HG03460 (cell line): Measurements from ENCODE around the gene AIF1.
A peak's percentile ranks its signal among the peaks of the same experiment; 100 is the strongest.

ENCODE experiments used
- ATAC-seq: cut with Tn5 transposase; IDR thresholded peaks from one replicate; pipeline ENCODE4 v1.9.1; 2021; ENCODE audit not compliant: unreplicated experiment

Gene AIF1

DNA sequence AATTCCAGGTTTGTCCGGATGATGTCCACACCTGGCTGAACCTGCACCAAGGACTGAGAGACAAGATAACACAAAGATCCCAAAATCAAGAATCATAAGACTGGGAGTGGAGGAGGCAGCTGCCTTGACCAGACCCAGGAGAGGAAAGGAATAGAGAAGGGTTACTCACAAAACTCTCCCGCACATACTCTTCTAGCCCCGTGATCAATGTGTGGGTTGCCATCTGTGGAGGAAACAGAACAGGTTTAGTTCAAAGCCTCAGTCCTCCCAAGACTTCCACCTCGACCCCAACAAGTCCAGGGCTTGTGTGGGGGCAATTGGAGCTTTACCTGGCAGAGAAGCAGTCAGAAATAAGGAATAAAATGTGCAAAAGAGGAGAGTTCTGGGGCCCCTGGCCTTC, 26.3 kb downstream of the AIF1 start:
- ATAC-seq: no peak

DNA sequence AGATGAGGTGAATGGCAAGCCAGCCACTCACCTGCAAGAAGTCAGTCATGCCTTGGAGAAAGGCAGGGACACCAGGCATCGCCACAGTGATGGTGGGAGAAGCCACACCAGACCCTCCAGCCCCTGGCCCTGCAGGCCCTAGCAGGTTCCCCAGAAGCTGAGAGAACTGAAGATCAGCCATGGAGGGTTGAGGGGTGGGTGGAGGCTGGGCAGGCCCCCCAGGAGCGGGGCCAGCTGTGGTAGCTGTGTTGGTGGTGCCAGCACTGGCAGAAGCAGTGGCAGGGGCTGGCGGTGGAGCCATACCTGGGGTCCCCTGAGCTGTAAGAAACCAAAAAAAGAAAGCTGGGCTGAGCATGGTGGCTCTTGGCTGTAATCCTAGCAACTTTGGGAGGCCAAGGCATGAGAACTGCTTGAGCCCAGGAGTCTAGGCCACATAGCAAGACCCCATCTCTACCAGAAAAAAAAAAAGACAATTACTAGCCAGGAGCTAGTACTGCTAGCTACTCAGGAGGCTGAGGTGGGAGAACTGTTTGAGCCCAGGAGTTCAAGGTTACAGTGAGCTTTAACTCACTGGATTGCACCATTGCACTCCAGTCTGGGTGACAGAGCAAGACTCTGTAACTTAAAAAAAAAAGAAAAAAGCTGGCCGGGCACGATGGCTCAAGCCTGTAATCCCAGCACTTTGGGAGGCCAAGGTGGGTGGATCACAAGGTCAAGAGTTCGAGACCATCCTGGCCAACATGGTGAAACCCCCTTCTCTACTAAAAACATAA, 27.9 kb downstream of the AIF1 start:
- ATAC-seq: no peak

DNA sequence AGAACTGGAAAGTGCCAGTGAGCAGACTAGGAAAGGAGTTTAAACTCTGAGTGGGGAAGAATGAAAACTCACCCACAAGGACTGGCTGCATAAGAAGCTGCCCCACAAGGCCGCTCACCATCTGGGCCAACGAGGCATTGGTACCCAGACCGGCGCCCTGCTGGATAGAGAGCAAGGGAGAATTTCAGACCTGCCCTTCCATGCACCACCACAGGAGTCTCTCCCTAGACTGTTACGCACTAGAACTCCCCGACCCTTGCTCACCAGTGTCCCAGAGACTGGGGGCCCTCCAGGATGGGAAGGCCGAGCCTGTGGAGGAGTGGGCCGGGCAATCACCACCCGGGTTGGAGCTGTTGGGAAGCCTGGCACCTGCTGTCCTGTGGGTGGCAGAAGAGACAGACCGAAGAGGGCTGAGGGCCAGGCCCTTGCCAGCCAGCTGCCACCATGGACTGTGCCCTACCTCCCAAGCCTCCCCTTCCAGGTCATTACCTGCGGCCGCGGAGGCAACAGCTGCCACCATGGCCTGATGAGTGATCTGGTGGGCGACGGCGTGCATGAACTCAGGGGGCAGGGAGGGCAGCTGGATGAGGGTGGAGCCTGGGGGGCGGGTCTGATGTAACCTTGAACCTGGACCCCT, 28.9 kb downstream of the AIF1 start:
- ATAC-seq: no peak

DNA sequence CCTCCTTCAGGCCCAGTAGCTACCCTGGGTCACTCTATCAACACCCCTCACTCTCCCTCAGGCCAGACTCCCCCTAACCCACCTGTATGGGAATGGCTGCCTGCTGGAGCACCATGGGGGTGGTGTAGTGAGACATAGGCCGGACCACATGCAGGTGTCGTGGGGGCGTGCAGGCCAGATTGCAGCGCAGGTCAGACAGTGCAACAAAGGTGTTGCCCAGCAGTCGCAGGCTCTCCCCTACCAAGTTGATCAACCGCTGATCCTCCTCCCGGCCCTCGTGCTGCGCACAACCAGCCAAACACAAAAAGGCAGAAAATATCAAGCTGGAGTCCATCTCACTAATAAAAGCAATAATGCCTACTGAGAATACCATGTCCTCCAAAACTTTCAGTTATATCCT, 30.3 kb downstream of the AIF1 start:
- ATAC-seq: no peak

DNA sequence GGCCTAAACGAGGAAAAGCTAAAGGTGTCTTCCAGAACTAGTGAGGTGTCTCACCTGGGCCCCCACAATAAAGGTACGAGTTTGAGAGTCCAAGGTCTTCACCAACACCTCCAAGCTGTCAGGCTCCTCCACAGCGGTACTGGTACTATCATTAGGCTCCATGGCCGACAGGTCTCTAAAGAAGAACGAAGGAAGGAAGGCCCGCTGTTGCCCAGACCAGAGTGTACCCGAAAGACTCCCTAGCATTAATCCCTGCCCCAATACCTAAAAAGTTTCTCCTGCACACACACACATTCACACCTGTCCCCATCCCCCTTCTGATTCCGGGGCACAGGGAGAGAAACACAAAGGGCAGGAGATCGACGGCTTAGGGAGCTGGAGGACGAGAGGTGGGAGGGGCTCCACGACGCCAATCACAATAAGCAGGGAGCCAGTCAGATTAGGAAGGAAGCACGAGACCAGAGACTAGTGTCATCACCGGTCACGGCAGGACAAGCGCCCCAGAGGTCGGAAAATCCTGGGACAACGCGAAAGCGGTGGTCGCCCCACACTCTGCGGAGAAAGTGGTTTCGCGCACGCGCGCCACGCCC, 36.7 kb downstream of the AIF1 start:
- ATAC-seq: peak; percentile 29

DNA sequence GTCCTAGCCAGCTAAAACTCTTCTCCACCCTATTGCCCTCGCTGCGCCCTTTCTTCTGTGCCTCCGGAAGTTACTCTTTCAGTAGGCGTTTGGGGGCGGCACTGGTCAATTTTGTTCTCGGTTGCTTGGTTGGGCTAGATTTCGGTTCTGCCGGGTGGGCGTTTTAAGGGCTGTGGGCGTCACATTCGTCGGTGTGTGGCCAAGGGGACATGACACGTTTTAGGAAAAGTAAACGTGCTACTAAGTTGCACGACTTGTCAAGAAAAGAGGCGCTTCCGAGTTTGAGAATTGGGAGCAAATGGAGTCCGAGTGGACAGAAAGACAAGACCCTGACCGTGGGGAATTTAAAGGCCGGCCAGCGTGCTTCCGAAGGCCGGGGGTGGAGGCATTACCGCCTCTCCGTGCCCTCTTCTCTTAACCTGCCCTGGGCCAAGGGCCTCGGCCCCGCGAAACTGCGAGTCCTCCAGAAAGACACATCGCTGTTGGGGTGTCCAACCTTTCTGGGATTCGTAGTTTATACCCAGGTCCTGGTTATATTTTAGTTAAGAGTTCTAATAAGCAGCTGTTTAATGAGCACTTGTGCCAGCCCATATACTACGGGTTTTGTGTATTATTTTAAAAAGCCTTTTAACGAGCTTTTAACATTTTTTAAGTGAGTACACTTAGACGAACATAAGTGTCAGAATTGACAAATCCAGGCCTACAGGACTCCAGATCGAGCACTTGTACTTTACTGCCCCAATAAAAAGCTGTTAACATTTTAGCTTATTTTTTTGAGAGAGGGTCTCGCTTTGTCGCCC, 38.1 kb downstream of the AIF1 start:
- ATAC-seq: peak; percentile 58

DNA sequence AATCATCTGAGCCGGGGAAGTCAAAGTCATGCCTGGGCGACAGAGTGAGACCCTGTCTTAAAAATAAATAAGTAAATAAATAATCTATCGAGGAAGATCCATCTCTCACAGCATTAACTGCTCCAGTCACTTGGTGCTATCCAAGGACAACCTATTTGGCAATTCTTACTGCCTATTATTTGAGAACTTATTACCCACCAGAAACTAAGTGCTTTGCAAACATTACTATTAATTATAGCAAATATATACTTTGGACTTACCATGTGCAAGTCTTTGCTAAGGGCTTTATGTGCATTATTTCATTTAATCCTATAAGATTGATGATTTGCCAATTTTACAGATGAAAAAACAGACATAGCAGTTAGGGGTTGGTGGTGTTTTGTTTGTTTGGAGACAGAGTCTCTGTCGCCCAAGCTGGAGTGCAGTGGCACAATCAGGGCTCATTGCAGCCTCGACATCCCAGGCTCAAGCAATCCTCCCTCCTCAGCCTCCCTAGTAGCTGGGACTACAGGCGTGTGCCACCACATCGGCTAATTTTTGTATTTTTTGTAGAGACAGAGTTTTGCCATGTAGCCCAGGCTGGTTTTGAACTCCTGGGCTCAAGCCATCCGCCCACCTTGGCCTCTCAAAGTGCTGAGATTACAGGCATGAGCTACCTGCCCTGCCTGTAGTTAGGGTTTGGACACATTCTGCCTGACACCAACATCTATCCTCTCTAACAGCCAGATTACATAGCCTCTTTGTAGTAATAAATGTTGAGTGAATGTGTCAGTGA, 39.7 kb downstream of the AIF1 start:
- no peak for ATAC-seq

DNA sequence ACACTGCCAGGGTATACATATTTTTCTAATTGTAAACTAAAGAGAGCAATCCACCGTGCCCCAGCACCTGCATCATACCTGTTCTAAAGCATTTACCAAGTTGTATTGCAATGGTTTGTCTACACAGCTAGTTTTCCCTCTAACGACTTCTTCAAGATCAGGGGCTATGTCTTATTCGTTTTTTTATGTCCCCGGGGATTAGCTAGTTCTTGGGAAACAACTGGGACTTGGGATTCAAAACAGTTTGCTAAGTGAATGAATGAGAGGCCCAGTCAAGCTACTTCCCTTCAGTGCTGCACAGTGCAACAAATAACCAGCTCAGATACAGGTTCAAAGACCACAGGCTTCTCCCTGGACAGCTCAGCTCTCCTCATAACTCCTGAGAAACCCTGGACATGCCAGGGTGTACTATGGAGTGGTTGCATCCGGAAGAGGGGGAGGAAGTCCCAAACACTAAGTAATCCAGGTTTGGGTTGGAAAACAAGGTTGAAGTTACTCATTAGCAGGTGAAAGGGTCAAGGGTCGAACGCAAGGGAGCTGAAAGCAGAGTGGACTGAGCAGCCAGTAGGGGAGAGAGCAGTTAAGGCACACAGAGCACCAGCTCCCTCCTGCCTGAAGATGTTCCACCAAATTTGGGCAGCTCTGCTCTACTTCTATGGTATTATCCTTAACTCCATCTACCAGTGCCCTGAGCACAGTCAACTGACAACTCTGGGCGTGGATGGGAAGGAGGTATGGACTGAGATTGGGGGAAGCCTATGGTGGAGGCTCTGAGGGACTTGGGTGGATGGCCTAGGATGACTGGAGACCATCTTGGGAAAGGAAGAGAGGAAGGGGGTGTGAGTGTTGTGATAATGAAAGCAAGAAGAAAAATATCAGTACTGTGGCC, 40.6 kb downstream of the AIF1 start, which contains the start of gene APOM:
Gene APOM (plus strand): TSS at position 546 of the 889 bp plus-strand sequence. CDS start 73 bp downstream, at position 619.
- ATAC-seq: no peak

DNA sequence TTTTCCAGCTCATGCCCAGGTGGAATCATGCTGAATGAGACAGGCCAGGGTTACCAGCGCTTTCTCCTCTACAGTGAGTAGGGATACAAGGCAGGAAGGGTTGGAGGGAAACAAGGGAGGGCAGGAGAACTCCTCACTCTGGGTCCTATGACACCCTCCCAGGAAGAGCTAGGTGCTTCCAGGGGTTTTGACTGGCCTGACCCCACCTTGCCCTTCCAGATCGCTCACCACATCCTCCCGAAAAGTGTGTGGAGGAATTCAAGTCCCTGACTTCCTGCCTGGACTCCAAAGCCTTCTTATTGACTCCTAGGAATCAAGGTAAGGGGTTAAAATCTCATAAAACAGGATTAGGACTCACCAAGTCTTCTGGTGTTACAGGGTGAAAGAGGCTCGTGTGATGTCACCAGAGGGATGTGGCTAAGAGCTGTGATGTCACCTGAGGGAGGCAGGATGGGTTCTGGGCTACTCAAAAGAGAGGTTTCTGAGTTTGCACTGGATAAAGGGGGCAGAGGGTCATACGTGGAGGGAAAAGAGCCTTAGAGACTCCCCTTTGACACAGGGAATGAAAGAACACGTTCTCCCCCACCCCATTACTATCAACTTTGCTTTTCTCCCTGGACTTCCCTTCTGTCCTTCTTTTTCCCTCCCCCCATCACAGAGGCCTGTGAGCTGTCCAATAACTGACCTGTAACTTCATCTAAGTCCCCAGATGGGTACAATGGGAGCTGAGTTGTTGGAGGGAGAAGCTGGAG, 42.5 kb downstream of the AIF1 start:
- ATAC-seq: no peak

DNA sequence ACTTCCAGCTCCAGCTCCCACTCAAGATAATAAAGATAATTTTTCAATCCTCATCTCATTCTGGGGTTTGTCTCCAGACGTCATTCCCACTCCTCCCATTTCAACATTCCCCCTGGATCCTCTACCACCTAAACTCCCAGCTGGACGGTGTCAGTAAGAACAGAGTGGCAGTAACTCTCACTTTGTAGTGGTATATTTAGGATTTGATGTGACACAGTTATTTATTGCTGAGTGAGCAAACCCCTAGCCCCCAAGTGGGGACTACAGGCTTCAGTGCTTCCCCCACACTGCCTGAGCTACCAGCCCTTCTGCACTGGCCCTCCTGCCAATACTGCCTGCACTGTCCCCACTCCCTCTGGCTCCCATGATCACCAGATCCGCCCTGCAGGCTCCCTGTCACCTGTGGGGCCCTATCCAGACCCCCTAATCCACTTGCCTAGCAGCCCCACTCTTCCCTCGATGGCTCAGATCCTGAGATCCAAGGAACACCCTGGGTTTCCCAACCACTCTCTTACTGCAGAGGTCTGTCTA, 43.2 kb downstream of the AIF1 start:
- no peak for ATAC-seq

DNA sequence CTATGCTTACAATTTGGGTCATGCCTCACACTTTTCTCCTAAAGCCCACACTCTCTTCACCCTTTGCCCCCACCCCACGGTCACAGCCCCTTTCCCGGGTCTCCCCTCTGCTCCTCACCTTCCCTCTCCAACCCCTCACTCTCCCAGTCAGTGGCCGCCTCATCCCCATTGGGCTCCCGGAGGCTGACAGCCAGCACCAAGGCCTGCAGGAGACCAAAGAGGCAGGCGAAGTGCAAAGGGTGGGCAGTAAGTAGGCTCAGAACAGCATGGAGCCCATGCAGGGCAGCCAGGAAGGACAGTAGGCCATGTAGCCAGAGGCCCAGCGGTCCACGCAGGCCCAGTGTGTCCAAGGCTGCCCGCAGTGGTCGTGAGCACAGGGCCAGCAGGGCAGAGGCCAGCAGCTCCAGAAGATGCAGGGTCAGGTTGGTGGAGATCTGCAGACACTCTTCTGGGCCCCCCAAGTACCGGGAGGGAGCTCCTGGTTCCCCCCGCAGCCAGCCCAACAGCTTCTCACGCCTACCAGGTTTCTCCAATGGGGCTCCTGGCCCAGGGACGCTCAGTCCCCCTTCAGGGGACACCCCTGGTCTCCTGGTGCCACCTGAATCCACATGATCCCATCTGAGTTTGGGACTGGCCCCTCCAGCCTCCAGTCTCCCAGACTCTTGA, 44.1 kb downstream of the AIF1 start:
- ATAC-seq: no peak

DNA sequence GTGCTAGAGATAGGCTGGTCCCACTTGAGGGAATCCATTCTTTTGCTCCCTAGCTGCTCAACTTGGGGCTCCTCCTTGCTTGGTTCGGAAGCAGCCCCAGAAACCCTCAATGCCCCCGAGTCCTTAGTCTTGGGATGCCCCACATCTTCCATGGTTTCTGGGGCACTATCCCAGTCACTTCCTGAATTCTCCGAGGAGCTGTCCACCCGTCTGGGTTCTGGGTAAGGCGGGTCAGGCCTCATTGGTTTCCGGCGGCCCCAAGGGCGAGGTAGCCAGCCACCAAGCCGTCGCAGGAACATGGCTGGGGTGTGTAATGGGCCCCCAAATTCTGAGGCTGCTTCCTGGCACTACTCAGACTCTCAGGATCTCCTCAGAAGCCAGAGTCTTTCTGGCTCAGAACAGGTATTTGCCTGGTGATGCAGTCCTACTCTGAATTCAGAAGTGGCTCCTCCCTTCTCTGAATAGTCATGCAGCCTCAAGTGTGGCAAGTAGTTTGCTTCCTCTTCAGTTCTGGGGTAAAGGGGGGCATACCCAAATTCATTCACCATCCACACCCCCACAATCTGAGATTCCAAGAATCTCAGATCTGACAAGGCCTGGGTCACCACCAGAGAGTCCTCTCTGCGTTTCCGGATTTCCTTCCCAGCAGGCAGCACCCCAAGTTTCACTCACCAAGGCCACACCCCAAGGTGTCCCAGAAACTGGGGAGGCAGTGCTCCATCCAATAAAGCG, 44.8 kb downstream of the AIF1 start:
- no peak for ATAC-seq

DNA sequence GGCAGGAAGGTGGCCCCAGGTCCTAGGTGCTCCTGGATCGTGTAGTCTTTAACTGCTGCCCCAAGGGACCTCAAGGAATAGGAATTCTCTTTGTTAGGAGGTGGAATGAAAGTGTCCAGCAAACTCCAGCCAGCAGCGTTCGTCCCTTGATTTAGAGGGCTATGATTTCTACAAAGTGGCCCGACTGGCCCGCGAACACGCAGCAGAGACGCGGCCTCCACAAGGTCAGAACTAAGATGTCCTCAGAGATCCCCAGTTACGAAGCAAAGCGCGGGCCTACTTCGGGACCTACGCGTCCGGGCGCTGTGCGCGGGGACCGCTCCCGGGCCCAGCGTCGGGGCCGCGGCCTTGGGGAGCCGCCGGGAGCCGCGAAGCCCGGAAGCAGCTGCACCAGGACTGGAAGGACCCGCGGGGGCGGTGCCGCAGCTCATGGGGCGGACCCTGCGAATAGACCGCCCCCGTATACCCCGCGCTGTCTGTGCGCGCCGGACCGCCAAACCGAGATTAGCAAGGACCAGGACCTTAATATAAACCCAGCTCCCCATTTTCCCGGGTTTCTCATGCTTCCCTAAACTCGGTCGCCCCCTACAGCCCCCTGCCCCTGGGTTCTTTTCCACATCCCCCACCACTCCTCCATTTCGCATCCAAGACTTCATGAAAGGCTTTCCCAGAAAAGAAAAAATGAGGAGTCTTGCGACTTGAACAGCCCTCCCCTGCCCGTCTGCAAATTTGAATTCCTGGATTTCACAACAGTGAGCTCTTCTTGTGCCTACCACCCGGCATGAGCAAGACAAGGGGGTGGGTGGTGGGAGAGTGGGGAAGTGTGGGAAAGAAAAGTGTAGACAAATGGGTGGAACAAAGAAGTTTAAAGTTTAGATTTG, 45.6 kb downstream of the AIF1 start, which contains the start of gene C6orf47:
Gene C6orf47 (minus strand): TSS at position 398 of the 881 bp plus-strand sequence. CDS start 831 bp downstream, outside the sequence.
- ATAC-seq: peak; percentile 36

DNA sequence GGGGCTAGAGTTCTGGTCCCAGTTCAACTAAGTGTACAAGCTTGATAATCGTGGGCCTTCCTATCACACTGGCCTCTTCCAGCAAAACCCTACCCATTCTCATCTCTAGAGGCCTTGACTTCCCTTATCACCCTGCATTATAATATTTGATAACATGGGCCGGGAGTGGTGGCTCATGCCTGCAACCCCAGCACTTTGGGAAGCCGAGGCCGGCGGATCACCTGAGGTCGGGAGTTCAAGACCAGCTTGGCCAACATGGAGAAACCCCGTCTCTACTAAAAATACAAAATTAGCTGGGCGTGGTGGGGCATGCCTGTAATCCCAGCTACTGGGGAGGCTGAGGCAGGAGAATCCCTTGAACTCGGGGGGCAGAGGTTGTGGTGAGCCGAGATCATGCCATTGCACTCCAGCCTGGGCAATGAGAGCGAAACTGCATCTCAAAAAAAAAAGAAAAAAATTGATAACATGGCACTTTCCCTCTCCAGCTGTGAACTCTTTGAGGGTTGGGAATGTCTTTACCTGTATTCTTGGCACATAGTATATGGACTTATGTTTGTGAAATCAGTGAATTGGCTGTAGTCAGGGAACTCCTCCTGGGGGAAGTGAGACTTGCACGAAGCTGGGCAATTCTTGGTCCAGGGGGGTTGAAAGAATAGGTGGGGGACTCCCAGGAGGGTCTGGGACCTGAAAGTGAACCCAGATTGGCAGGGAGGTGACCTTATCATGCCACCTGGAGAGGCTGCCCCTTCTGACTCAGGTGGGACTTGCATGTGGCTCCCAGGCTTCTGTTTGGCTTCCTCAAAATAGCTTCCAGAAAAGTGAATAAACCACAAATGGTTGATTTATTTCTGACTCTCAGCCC, 46.5 kb downstream of the AIF1 start:
- ATAC-seq: no peak

DNA sequence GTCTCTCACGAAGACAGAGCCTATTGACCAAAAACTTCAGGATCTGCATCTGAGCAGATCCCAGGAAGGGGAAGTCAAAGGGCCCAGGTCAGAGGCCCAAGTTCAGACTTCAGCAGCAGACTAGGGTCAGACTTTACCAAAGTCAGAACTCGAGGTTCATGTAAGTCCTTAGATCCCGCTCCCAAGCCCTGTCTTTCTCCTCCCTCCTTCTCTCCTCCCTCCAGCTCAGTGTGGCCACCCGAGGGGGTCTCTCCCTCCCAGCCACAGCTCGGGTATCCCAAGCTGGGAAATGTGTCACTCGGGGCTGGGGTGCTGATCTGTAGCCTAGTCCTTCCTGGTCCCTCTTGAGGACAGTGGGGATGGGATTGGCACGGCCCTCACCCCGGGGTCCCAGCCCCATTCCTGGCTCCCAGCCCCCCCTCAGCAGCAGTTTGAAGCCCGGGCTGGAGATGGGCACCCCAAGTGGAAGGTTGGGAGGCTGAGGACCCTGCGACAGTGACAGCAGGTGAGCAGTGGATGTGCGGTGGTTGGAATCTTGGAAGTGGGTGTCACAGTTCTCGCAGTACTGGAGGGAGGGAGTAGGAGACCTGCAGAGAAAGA, 47.2 kb downstream of the AIF1 start:
- no peak for ATAC-seq
